ENCODE data around the gene CACNB1. TPM values are rescaled to one million over a fixed set of nuclear protein-coding genes. Genes with fewer than 3 reads are reported as not detected.

Gene CACNB1
- polyA plus RNA-seq, 1 donor from 2014 or later: 18.9 TPM

GRCh38 chr17:39222866-39223834 is 25.7 kb upstream of the CACNB1 start:
- Histone ChIP-seq H3K27ac (ENCODE audit: low read length) (no peak overlapping the region), H3K4me3 (ENCODE audit: low read length) (no peak overlapping the region), H3K36me3 (ENCODE audit: insufficient read depth, low read length) (no peaks in the 10 kb centered on the region), H3K9ac (ENCODE audit: low read length) (no peak overlapping the region), H3K79me2 (replicated peaks; ENCODE audit: insufficient read depth, low read length) (no peaks in the 10 kb centered on the region), H3K4me2 (ENCODE audit: low read length) (no peak overlapping the region), H3K9me2 (ENCODE audit: insufficient read depth, low read length) (no peaks in the 10 kb centered on the region), H3F3A (ENCODE audit: insufficient read depth, low read length, poor library complexity, severe bottlenecking) (no peaks in the 10 kb centered on the region), H3K27me3 (ENCODE audit: insufficient read depth, low read depth, low read length) (peaks cover 40% of the 10 kb centered on the region), H3K9me3 (ENCODE audit: low read length) (no peaks in the 10 kb centered on the region), H4K20me1 (ENCODE audit: insufficient read depth) (no peaks in the 10 kb centered on the region), H2AFZ (ENCODE audit: low read depth, low read length) (no peak overlapping the region)
- TF ChIP-seq RAD21 (conservative IDR thresholded peaks at IDR 0.05): no peak
- TF ChIP-seq REST (IDR thresholded peaks at IDR 0.05; ENCODE audit: borderline replicate concordance): no peak
- TF ChIP-seq EP300 (conservative IDR thresholded peaks at IDR 0.05; ENCODE audit: poor library complexity, severe bottlenecking): no peak
- no peak for TF ChIP-seq CTCF (IDR thresholded peaks at IDR 0.05; ENCODE audit: poor library complexity, severe bottlenecking)
- no peak for TF ChIP-seq EZH2 (IDR thresholded peaks at IDR 0.05; ENCODE audit: borderline replicate concordance, insufficient read depth, low read length, poor library complexity, severe bottlenecking)
- no peak for TF ChIP-seq TAF1 (IDR thresholded peaks at IDR 0.05; ENCODE audit: low read depth)
- TF ChIP-seq MXI1 (conservative IDR thresholded peaks at IDR 0.05; ENCODE audit: poor library complexity, severe bottlenecking): no peak
- TF ChIP-seq SMC3 (conservative IDR thresholded peaks at IDR 0.05; ENCODE audit: poor library complexity): no peak
- no peak for TF ChIP-seq POLR2AphosphoS5 (IDR thresholded peaks at IDR 0.05)

GRCh38 chr17:39222151-39222550 is 24.7 kb upstream of the CACNB1 start:
- Histone ChIP-seq H3K27ac (ENCODE audit: low read length) (no peak overlapping the region), H3K27me3 (ENCODE audit: insufficient read depth, low read depth, low read length) (peaks cover 41% of the 10 kb centered on the region)

More at GRCh38 chr17:39222151-39222550, 24.7 kb upstream of the CACNB1 start:
- TF ChIP-seq REST (IDR thresholded peaks at IDR 0.05; ENCODE audit: borderline replicate concordance) (no peak), TAF1 (IDR thresholded peaks at IDR 0.05; ENCODE audit: low read depth) (no peak), CTCF (IDR thresholded peaks at IDR 0.05; ENCODE audit: poor library complexity, severe bottlenecking) (no peak), EP300 (conservative IDR thresholded peaks at IDR 0.05; ENCODE audit: poor library complexity, severe bottlenecking) (no peak), SMC3 (conservative IDR thresholded peaks at IDR 0.05; ENCODE audit: poor library complexity) (no peak), RAD21 (conservative IDR thresholded peaks at IDR 0.05) (no peak), MXI1 (conservative IDR thresholded peaks at IDR 0.05; ENCODE audit: poor library complexity, severe bottlenecking) (no peak), POLR2AphosphoS5 (IDR thresholded peaks at IDR 0.05) (no peak)
- H3K4me3 ChIP-seq (ENCODE audit: low read length): no peak overlapping the region
- no peak overlapping the region for H3K9ac ChIP-seq (ENCODE audit: low read length)
- H2AFZ ChIP-seq (ENCODE audit: low read depth, low read length): no peak overlapping the region
- no peaks in the 10 kb centered on the region for H3K36me3 ChIP-seq (ENCODE audit: insufficient read depth, low read length)
- no peaks in the 10 kb centered on the region for H3F3A ChIP-seq (ENCODE audit: insufficient read depth, low read length, poor library complexity, severe bottlenecking)
- no peak overlapping the region for H3K4me2 ChIP-seq (ENCODE audit: low read length)
- H3K9me2 ChIP-seq (ENCODE audit: insufficient read depth, low read length): no peaks in the 10 kb centered on the region
- H3K79me2 ChIP-seq (replicated peaks; ENCODE audit: insufficient read depth, low read length): no peaks in the 10 kb centered on the region
- no peaks in the 10 kb centered on the region for H3K9me3 ChIP-seq (ENCODE audit: low read length)
- no peaks in the 10 kb centered on the region for H4K20me1 ChIP-seq (ENCODE audit: insufficient read depth)
